ENCODE measurements around the gene MORC1. TPM values are rescaled to one million over a fixed set of nuclear protein-coding genes. Genes with fewer than 3 reads are reported as not detected.

Gene MORC1
- total RNA-seq, 1 experiment from 2014 or later, result not detected

GRCh38 chr3:109152320-109152719 is 34.4 kb upstream of the MORC1 start:
- no peaks in the 10 kb centered on the region for H3K27me3 ChIP-seq (replicated peaks; ENCODE audit: control insufficient read depth, insufficient read depth, low read length)
- H3K36me3 ChIP-seq (ENCODE audit: control insufficient read depth, insufficient read depth, low read length), result no peaks in the 10 kb centered on the region
- intact Hi-C loops (cut with micrococcal nuclease; ENCODE audit: unreplicated experiment), result no loop called here
- no peak for DNase-seq
- Mint-ChIP-seq H3K4me1 (ENCODE audit: low read depth, unreplicated experiment) (no peaks in the 10 kb centered on the region), H3K27me3 (ENCODE audit: insufficient read depth, unreplicated experiment) (no peaks in the 10 kb centered on the region), H3K36me3 (ENCODE audit: insufficient read depth, unreplicated experiment) (no peaks in the 10 kb centered on the region), H3K4me3 (ENCODE audit: unreplicated experiment) (no peak overlapping the region), H3K27ac (ENCODE audit: unreplicated experiment) (no peak overlapping the region), H3K9me3 (ENCODE audit: unreplicated experiment) (no peaks in the 10 kb centered on the region)
- H3K4me1 ChIP-seq, result peaks cover 13% of the 10 kb centered on the region; the same call in 1 of the 2 replicates
- no TSS peak for BruUV-seq (replicated peaks)
- no peak overlapping the region for H3K4me3 ChIP-seq (ENCODE audit: low read depth, low read length)
- POLR2A ChIA-PET, result no interaction called here
- no peaks in the 10 kb centered on the region for H3K9me3 ChIP-seq
- CTCF ChIA-PET, result no interaction called here
- no peak for TF ChIP-seq CTCF (IDR thresholded peaks at IDR 0.05; ENCODE audit: insufficient read depth in 1 of 2, low read depth in 1 of 2, low read length in 1 of 2, severe bottlenecking in 1 of 2, unreplicated experiment in 1 of 2)

GRCh38 chr3:109149078-109149477 is 31.1 kb upstream of the MORC1 start:
- Mint-ChIP-seq H3K27ac (ENCODE audit: unreplicated experiment) (no peak overlapping the region), H3K27me3 (ENCODE audit: insufficient read depth, unreplicated experiment) (no peaks in the 10 kb centered on the region), H3K4me3 (ENCODE audit: unreplicated experiment) (no peak overlapping the region), H3K36me3 (ENCODE audit: insufficient read depth, unreplicated experiment) (no peaks in the 10 kb centered on the region), H3K9me3 (ENCODE audit: unreplicated experiment) (peaks cover 8% of the 10 kb centered on the region), H3K4me1 (ENCODE audit: low read depth, unreplicated experiment) (no peaks in the 10 kb centered on the region)
- POLR2A ChIA-PET, result no interaction called here
- no peak overlapping the region for H3K4me3 ChIP-seq (ENCODE audit: low read depth, low read length)
- no peak for TF ChIP-seq CTCF (IDR thresholded peaks at IDR 0.05; ENCODE audit: insufficient read depth in 1 of 2, low read depth in 1 of 2, low read length in 1 of 2, severe bottlenecking in 1 of 2, unreplicated experiment in 1 of 2)
- no peaks in the 10 kb centered on the region for H3K9me3 ChIP-seq
- no peaks in the 10 kb centered on the region for H3K36me3 ChIP-seq (ENCODE audit: control insufficient read depth, insufficient read depth, low read length)
- H3K4me1 ChIP-seq, result no peaks in the 10 kb centered on the region
- no TSS peak for BruUV-seq (replicated peaks)
- no peak for DNase-seq
- H3K27me3 ChIP-seq (replicated peaks; ENCODE audit: control insufficient read depth, insufficient read depth, low read length), result no peaks in the 10 kb centered on the region
- intact Hi-C loops (cut with micrococcal nuclease; ENCODE audit: unreplicated experiment), result no loop called here
- CTCF ChIA-PET, result no interaction called here

- CTCF ChIA-PET, result no interaction called here
- no peaks in the 10 kb centered on the region for H3K36me3 ChIP-seq (ENCODE audit: control insufficient read depth, insufficient read depth, low read length)
- no TSS peak for BruUV-seq (replicated peaks)
- Mint-ChIP-seq H3K4me3 (ENCODE audit: unreplicated experiment) (no peak overlapping the region), H3K9me3 (ENCODE audit: unreplicated experiment) (peaks cover 8% of the 10 kb centered on the region), H3K27ac (ENCODE audit: unreplicated experiment) (no peak overlapping the region), H3K4me1 (ENCODE audit: low read depth, unreplicated experiment) (no peaks in the 10 kb centered on the region), H3K36me3 (ENCODE audit: insufficient read depth, unreplicated experiment) (no peaks in the 10 kb centered on the region), H3K27me3 (ENCODE audit: insufficient read depth, unreplicated experiment) (no peaks in the 10 kb centered on the region)
- no peaks in the 10 kb centered on the region for H3K4me1 ChIP-seq
- H3K27me3 ChIP-seq (replicated peaks; ENCODE audit: control insufficient read depth, insufficient read depth, low read length), result no peaks in the 10 kb centered on the region
- POLR2A ChIA-PET, result no interaction called here
- H3K4me3 ChIP-seq (ENCODE audit: low read depth, low read length), result no peak overlapping the region
- DNase-seq, result no peak
- H3K9me3 ChIP-seq, result no peaks in the 10 kb centered on the region
- TF ChIP-seq CTCF (IDR thresholded peaks at IDR 0.05; ENCODE audit: insufficient read depth in 1 of 2, low read depth in 1 of 2, low read length in 1 of 2, severe bottlenecking in 1 of 2, unreplicated experiment in 1 of 2), result no peak
- intact Hi-C loops (cut with micrococcal nuclease; ENCODE audit: unreplicated experiment), result no loop called here
These were observed 25.7 kb upstream of the MORC1 start for GRCh38 chr3:109143646-109144045.
